ENCODE results near the gene ZNF860. TPM values are rescaled to one million over a fixed set of nuclear protein-coding genes. Genes with fewer than 3 reads are reported as not detected.

Gene ZNF860
- polyA plus RNA-seq, 3 donors, result not detected

DNA sequence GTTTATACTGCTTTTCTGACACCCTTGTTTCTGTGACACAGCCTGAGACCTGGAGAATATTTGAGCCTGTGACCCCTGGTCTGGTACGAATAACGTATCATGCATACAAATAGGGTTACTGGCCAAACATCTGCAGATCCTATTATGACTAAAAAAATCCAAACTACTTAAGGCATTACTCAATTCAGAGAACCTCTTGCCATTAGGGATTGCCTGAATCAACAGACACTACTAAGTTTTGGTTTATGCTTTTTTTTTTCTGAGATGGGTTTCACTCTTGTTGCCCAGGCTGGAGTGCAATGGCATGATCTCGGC lies 35.9 kb upstream of the ZNF860 start:
- Histone ChIP-seq H3K79me2 (ENCODE audit: insufficient read depth, low read length) (no peaks in the 10 kb centered on the region), H4K20me1 (ENCODE audit: insufficient read depth, low read length) (no peaks in the 10 kb centered on the region), H3K27me3 (ENCODE audit: control insufficient read depth in 2 of 2, insufficient read depth in 2 of 2, low read length in 2 of 2) (no peaks in the 10 kb centered on the region), H3K4me3 (replicated peaks in 1 of 3; ENCODE audit: low read depth in 2 of 3, low read length in 3 of 3) (no peak overlapping the region), H3K4me1 (ENCODE audit: control insufficient read depth in 1 of 2, insufficient read depth in 2 of 2, low read length in 2 of 2) (no peaks in the 10 kb centered on the region), H3K9ac (ENCODE audit: insufficient read depth, low read length, poor library complexity, severe bottlenecking) (no peak overlapping the region), H3K27ac (ENCODE audit: low read depth in 1 of 2, low read length in 2 of 2) (no peak overlapping the region), H3K4me2 (replicated peaks; ENCODE audit: extremely low read depth, low read length, poor library complexity, severe bottlenecking) (no peak overlapping the region), H3K9me3 (replicated peaks in 1 of 2; ENCODE audit: control insufficient read depth in 1 of 2, insufficient read depth in 1 of 2, low read length in 2 of 2) (no peaks in the 10 kb centered on the region), H2AFZ (ENCODE audit: insufficient read depth, low read depth, low read length, poor library complexity, severe bottlenecking) (no peak overlapping the region), H3K36me3 (replicated peaks in 1 of 2; ENCODE audit: control insufficient read depth in 1 of 2, insufficient read depth in 2 of 2, low read length in 2 of 2) (no peaks in the 10 kb centered on the region)
- no peak for DNase-seq
- WGBS (ENCODE audit: insufficient coverage), result no CpG with 5 or more reads among the region's 3 CpGs
- intact Hi-C loops (cut with micrococcal nuclease), result no loop called here
- no peak for TF ChIP-seq CTCF (IDR thresholded peaks at IDR 0.05)
- H3K4me1 Mint-ChIP-seq, result no peaks in the 10 kb centered on the region
- H3K4me3 Mint-ChIP-seq, result no peak overlapping the region
- peaks cover 0 to 3% (median 0%) of the 10 kb centered on the region in 7 donors for H3K9me3 Mint-ChIP-seq
- peaks cover 3 to 9% (median 4%) of the 10 kb centered on the region in 3 donors for H3K27me3 Mint-ChIP-seq (ENCODE audit: low read depth in 3 of 3)
- no peaks in the 10 kb centered on the region for H3K36me3 Mint-ChIP-seq
- H3K27ac Mint-ChIP-seq, result no peak overlapping the region

DNA sequence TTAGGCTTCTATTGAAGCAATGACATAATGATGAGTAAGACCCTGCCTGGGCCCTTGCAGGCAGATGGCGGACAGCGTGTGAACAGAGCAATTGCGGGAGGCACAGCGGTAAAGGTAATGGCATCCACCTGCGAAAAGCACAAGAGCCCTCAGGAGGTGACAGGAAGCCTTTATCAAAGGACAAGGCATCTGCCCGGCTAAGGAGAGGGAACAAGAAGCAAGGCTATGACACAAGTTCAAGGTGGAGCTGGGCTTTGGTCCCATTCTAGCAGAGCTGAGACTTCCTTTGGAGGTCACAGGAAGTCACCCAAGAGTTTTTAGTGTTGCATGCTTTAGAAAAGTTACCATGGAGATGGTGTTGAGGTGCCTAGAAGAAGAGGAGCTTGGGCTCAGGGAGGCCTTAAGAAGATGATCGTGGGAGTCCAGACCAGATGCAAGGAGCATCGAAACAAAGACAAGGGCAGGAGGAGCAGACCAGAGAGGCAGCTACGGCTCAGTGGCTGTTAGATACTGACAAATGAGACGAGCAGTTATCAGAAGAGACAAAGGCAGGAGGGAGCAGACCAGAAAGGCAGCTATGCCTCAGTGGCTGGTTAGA lies 35.0 kb upstream of the ZNF860 start:
- DNase-seq, result no peak
- Histone ChIP-seq H3K9ac (ENCODE audit: insufficient read depth, low read length, poor library complexity, severe bottlenecking) (no peak overlapping the region), H3K27ac (ENCODE audit: low read depth in 1 of 2, low read length in 2 of 2) (no peak overlapping the region), H3K79me2 (ENCODE audit: insufficient read depth, low read length) (no peaks in the 10 kb centered on the region), H3K36me3 (replicated peaks in 1 of 2; ENCODE audit: control insufficient read depth in 1 of 2, insufficient read depth in 2 of 2, low read length in 2 of 2) (no peaks in the 10 kb centered on the region), H3K9me3 (replicated peaks in 1 of 2; ENCODE audit: control insufficient read depth in 1 of 2, insufficient read depth in 1 of 2, low read length in 2 of 2) (no peaks in the 10 kb centered on the region), H4K20me1 (ENCODE audit: insufficient read depth, low read length) (no peaks in the 10 kb centered on the region), H3K4me3 (replicated peaks in 1 of 3; ENCODE audit: low read depth in 2 of 3, low read length in 3 of 3) (no peak overlapping the region), H3K4me2 (replicated peaks; ENCODE audit: extremely low read depth, low read length, poor library complexity, severe bottlenecking) (no peak overlapping the region), H3K27me3 (ENCODE audit: control insufficient read depth in 2 of 2, insufficient read depth in 2 of 2, low read length in 2 of 2) (no peaks in the 10 kb centered on the region), H3K4me1 (ENCODE audit: control insufficient read depth in 1 of 2, insufficient read depth in 2 of 2, low read length in 2 of 2) (no peaks in the 10 kb centered on the region), H2AFZ (ENCODE audit: insufficient read depth, low read depth, low read length, poor library complexity, severe bottlenecking) (no peak overlapping the region)
- H3K9me3 Mint-ChIP-seq, result peaks cover 0 to 3% (median 0%) of the 10 kb centered on the region in 7 donors
- peaks cover 3 to 9% (median 4%) of the 10 kb centered on the region in 3 donors for H3K27me3 Mint-ChIP-seq (ENCODE audit: low read depth in 3 of 3)
- no peak overlapping the region for H3K4me3 Mint-ChIP-seq
- WGBS (ENCODE audit: insufficient coverage), result 95% methylated on average over 10 of the region's 10 CpGs
- intact Hi-C loops (cut with micrococcal nuclease), result no loop called here
- H3K27ac Mint-ChIP-seq, result peak overlapping the region in 1 of 7 donors; percentile 5
- no peaks in the 10 kb centered on the region for H3K4me1 Mint-ChIP-seq
- no peak for TF ChIP-seq CTCF (IDR thresholded peaks at IDR 0.05)
- no peaks in the 10 kb centered on the region for H3K36me3 Mint-ChIP-seq

Measured in CD14-positive monocyte (primary cell).